Fibroblast of skin of right quadriceps (primary cell): ENCODE results near the gene KCNJ18.
"Not testable (repeated sequence)": the region's sequence is repeated elsewhere in the genome, so short reads cannot be mapped to it uniquely, and the experiment has no call there.

Experiments used
- DNase-seq: peaks from one replicate; pipeline ENCODE4 v3.0.0-alpha.2; 2013

The KCNJ18 gene

GRCh38 chr17:21737015-21737580 lies 44.8 kb downstream of the KCNJ18 start:
- DNase-seq: not testable (repeated sequence)

- DNase-seq: not testable (repeated sequence)
Observed at GRCh38 chr17:21738241-21738640, 45.9 kb downstream of the KCNJ18 start.

GRCh38 chr17:21738877-21739474 lies 46.7 kb downstream of the KCNJ18 start:
- DNase-seq: not testable (repeated sequence)

- DNase-seq: not testable (repeated sequence)
Observed at GRCh38 chr17:21739485-21739884, 47.2 kb downstream of the KCNJ18 start.

GRCh38 chr17:21740836-21741235 lies 48.5 kb downstream of the KCNJ18 start:
- not testable (repeated sequence) for DNase-seq

GRCh38 chr17:21741520-21741919 lies 49.2 kb downstream of the KCNJ18 start:
- DNase-seq: not testable (repeated sequence)

GRCh38 chr17:21742326-21742725 lies 50.0 kb downstream of the KCNJ18 start:
- no peak for DNase-seq

- not testable (repeated sequence) for DNase-seq
Observed at GRCh38 chr17:21744151-21744550, 51.8 kb downstream of the KCNJ18 start.

GRCh38 chr17:21744621-21745020 lies 52.3 kb downstream of the KCNJ18 start:
- not testable (repeated sequence) for DNase-seq

- not testable (repeated sequence) for DNase-seq
Observed at GRCh38 chr17:21745385-21746054, 53.2 kb downstream of the KCNJ18 start.

- DNase-seq: not testable (repeated sequence)
Observed at GRCh38 chr17:21746415-21746814, 54.1 kb downstream of the KCNJ18 start.

GRCh38 chr17:21747195-21747915 lies 55.0 kb downstream of the KCNJ18 start:
- not testable (repeated sequence) for DNase-seq

GRCh38 chr17:21748686-21749085 lies 56.4 kb downstream of the KCNJ18 start:
- not testable (repeated sequence) for DNase-seq

- not testable (repeated sequence) for DNase-seq
Observed at GRCh38 chr17:21749696-21750531, 57.6 kb downstream of the KCNJ18 start.

GRCh38 chr17:21751111-21751510 lies 58.8 kb downstream of the KCNJ18 start:
- not testable (repeated sequence) for DNase-seq
